ENCODE measurements around the gene RNF225.
"Not testable (repeated sequence)": the region's sequence is repeated elsewhere in the genome, so short reads cannot be mapped to it uniquely, and the experiment has no call there.

The RNF225 gene

DNA sequence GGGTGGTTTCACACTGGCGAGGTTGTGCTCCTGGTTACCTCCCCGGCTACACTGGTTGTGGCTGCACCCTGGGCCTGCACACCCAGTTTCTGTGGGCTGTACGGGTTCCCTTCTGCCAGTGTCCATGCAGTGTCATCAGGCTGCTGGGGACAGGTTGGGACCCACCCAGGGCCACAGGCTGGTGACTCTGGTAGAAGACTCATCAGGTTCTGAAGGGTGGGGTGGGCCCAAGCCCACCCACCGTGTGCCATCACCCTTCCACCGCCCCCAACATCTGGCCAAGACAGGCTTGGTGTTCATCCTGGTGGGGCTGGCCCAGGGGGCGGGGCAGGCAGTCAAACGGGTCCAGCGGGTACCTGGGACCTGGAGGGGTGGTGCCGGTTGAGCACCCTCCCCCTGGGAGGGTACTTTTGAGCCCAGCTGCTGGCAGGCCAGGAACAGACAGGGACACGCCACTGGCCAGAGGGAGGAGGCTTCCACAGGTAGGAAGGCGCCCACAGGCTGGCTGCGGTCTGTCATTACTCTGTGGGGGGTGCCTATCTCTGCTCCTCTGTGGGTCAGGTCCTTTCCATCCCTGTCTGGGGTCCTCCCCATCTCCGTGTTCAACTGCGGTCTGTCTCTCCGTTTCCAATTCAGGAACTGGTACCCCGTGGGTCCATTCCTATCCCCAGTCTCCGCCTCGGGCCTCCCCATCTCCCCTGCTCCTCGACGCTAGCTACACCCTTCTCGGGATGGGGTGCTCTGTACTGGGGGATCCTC is at the start of gene RNF225:
Gene RNF225, plus strand, starts transcription at position 437 of the 759 bp plus-strand sequence. CDS start 434 bp downstream, outside the sequence.
- no peak for DNase-seq

DNA sequence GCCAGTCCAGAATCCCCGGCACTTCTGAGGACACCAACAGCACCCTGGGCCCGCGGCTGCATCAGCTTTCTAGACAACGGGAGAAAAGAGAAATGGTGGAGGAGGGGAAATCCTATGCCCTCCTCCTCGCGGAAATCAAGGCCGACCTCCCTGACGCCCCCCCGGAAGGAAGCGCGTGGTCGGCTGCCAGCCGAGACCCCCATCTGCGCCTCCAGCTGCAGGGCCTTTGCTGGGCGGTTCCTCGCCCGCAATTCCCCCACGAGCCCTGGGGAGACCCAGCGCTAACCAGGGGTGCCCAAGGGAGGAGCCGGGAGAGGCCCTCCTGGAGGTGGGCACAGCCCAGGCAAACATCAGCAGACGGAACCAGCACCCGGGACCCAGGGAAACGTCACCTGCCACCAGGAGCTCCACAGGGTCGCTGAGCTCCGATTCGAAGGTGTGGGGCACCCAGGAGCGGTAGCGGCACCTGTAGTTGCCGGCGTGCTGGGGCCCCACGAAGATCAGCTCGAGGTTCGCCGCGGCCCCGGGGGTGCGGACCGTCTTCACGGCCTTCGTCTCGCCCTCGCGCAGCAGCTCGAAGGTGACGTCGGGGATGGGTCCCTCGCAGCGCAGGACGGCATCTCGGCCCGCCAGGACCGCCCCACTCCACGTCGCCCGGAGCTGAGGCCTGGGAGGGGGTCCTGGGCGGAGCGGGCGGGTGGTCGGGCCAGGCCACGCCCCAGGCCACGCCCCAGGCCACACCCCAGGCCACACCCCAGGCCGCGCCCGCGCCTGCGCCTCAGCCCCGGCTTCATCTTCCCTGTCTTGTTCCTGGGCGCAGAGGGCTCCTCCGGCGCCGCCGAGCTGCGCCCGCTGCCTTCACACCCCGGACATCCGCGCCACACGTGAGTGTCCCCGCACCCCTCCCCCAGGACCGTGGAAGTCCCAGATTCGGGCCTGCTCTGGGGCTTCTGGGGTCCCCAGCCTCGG is 48.2 kb upstream of the RNF225 start:
- peak; percentile 53 for DNase-seq

DNA sequence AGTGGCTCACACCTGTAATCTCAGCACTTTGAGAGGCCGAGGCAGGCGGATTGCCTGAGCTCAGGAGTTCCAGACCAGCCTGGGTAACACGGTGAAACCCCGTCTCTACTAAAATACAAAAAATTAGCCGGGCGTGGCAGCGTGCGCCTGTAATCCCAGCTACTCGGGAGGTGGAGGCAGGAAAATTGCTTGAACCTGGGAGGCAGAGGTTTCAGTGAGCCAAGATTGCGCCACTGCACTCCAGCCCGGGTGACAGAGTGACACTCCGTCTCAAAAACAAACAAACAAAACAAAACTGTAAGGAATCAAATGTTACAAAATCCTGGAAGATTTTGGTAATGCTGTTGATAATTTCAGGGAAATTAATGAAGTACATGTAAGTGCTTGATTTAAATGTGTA is 47.4 kb upstream of the RNF225 start:
- DNase-seq: not testable (repeated sequence)

DNA sequence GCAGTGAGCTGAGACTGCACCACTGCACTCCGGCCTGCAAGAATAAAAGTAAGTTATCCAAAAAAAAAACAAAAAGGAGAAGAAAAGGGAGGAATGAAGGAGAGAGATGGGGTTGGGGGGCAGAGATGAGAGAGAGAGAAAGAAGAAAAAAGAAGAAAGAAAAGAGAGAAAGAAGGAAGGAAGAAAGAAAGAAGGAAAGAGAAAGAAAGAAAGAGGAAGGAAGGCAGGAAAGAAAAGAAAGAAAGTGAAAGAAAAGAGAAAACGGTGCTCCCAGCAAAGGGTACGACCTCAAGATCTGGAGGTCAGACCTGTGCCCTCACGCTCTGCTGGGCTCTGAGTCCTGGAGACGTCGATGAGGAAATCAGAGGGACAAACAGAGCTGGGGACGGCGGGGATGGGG is 45.9 kb upstream of the RNF225 start:
- no peak for DNase-seq

DNA sequence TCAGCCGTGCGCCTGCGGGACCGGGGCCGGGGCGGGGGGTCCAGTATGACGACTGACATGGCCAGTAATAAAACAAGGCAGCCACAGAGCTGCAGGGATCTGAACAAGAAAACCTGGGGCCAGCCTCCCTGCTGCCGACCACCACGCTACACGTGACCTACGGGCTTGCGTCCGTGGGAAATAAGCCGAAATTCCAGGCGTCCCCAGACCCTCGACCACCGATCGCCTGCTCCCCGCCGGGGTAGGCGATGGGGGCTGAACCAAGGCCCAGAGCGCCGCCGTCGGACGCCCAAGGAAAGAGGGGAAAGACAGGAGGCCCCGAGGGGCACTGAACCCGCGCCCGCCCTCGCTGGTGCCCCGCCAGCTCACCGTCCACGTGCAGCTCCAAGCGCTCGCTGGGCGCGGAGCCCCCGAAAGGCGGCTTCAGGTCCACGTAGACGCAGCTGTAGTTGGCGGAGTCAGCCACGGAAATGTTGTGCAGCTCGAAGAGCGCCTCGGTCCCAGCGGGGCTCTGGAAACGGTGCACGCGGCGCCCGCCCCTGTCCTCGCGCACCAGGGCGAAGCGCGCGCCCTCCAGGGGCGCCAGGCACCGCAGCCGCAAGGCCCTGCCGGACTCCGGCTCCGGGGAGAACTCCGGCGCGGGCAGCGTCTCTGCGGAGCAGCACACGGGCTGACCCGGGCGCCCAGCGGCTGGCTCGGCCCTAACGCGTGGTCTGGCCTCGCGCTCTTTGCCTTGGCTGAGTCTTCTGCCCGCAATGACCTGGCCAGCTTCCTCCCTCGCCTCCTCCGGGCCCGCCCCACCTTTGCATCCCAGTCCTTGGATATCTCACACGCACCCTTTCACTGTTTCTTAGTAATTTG is 45.2 kb upstream of the RNF225 start:
- DNase-seq: no peak

DNA sequence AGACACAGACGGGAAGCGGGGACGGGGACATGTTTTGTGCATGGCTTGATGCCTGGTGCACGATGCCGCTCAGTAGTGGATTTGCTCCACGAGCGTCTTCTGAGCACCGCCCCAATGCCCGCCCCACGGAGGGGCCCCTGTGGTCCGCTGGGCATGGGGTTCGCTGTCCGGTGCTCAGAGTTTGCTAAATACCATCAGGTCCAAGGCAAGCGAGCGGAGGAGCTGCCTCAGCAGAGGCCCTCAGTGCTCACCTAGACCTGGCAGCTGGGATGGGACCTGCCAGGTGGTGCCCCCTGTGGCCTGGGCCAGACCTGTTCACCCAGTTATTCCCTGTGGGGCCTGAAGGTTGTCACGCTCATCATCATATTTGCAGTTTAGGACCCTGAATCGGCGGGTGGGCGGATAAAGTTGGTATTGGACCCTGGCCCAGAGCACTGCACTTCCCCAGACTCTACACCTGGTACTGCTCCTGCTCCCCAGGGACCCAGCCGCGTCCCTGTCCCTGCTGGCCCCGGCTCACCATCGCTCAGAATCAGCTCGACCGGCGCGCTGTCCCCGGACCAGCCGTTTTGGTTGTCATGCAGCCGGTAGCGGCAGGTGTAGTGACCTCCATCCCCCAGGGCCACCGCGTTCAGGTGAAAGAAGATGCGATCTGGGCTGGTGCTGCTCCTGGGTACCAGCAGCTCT is 44.4 kb upstream of the RNF225 start:
- no peak for DNase-seq

DNA sequence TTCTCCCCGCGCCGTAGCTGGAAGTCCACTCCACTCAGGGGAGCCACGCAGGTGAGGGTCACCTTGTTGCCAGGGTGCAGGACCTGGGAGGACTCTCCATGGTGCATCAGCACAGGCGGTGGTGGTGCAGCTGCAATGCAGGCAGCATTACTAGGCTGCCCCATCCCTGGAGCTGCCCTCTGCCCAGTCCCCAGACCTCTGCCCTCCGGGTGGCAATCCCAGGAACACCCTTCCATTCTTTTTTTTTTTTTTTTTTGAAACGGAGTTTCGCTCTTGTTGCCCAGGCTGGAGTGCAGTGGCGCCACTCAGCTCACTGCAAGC is 43.9 kb upstream of the RNF225 start:
- no peak for DNase-seq

DNA sequence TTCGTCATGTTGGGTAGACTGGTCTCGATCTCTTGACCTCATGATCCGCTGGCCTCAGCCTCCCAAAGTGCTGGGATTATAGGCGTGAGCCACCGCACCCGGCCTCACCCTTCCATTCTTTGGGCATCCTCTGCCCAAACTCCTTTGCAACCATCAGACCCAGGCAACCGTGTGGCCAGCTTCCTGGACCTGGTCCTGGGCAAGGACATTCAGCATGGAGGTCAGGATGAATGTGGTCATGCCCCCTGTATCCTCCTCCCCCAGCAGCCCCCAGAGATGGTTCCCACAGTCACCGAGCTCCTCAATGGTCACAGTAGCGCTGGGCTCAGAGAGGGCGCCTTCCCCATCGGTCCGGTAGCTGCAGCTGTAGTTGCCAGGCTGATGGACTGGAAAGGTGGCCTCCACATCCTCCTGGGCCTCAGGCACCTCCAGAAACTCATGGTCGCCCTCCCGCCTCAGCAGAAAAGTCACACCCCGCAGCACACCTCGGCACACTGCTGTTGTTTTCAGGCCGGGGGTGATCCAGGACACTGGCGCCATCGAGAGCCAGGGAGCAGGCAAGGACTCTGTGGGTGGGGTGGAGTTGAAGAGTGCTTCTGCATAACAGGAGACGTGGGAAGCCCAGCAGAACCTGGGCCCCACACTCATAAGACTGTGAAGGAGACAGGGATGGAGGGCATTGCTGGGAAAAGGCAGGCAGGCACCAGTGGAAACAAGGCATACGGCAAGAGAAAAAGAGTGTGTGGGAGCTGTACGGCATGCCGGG is 43.3 kb upstream of the RNF225 start:
- DNase-seq: no peak

DNA sequence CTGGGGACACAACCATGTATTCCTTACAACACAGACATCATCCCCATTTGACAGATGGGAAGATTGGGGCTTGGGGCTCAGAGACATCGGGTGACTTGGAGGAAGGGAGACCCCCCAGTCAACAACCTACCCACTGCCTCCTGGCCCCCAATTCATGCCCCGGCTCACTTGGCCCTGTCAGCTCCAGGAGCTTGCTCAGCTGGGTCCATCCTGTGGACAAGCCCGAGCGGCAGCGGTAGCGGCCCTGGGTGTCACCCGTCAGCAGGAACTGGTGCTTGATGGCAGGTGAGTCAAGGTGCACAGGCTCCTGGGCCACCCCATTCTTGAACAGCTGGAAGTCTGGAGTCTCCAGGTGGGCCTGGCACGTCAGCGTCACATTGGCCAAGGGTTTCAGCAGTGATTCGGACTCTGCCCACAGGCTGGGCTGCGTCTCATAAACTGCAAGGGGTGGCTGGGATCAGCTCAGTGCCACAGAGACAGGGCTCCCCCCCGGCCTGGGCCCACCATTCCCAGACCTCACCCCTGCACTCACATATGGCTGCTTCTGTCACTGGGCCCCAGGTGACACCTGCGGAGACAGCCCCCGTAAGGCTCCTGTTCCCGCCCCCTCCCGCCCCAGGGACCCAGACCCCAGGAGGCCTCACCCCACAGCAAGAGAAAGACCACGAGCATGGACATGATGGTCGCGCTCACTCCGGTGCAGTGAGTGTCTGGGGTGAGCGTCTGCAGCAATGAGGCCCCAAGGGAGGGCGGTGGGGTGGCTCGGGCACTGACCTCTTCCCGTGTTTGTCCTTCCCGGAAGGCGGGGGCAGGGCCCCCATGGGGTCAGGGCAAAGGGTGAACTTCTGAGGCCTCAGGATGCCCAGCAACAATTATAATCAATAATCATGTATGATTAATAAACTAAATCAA is 42.4 kb upstream of the RNF225 start, which contains the start of gene A1BG:
Gene A1BG, minus strand, starts transcription at position 733 of the 912 bp plus-strand sequence. Its CDS starts 55 bp downstream, at position 678.
- DNase-seq: no peak

DNA sequence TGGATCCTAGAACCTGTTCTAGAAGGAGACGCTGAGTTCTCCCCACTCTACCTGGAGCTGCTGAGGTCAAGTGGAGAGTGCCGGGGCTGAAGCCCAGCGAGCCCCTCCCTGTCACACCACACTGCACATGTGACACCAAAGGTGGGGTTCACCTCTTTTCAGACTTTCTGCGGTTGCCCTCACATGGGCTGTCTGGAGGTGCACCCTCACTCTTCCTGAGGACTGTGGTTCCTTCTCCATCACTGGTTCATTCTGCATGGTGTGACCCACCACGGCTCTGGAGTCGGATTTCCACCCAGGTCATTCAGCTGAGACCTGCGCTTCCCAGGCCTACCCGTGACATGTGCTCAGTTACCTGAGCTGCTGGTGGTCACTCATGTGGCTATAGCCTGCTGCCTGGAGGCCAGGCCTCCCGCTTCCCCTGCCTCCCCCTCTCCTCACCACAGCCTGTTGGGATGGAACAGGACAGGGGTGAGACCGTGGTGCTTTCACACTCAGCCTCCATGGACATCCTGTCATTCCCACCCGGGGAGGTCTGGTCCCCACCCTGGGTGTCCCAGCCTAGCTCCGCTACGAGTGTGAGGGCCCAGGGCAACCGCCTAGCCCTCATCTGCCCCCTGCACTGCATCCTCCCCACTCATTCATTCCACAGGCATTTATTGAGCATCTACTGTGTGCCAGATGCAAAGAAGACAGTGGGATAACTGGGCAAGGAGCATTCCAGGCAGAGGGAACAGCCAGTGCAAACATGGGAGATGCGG is 41.6 kb upstream of the RNF225 start:
- DNase-seq: no peak

DNA sequence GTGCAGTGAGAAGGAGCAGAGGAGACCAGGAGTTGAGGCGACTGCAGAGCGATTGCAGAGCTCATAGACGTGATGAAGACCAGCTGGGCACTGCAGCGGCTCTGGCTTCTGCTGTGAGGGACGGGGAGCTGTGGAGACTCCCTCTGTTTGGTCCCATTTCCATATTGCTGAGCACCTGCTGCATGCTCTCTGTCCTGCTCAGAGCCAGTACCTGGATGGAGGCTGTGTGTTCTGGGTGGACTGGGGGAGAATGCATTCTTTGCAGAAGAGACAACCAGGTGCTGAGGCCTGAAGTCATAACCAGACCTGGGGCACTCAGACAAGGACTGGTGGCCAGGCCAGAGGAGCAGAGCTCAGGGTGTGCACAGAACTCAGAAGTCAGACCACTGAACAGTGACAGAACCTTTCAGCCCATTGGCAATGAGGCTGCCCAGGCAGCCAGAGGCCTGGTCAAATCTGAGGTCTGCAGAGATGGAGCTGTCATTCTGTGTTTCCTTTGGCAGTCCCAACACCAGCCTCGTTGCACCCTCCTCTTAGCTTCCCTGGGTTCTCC is 40.9 kb upstream of the RNF225 start:
- no peak for DNase-seq

DNA sequence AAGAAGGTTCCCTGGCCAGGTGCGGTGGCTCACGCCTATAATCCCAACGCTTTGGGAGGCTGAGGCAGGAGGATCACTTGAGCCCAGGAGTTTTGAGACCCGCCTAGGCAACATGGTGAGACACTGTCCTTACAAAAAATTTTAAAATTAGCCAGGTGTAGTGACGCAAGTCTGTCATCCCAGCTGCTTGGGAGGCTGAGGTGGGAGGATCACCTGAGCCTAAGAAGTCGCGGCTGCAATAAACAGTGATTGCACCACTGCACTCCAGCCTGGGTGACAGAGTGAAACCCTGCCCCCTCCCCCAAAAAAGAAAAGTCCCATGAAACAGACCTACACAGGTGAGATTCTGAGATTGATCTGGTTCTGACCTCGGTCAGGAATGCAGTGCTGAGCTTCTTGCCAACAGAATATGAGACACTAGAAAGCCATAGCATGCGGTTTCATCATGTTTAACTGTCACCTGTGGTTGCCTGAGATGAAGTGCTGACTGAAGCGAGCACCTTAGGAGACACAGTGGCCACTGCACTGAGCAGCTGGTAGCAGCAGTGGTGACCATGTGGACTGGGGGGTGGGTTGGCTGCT is 40.1 kb upstream of the RNF225 start:
- no peak for DNase-seq

DNA sequence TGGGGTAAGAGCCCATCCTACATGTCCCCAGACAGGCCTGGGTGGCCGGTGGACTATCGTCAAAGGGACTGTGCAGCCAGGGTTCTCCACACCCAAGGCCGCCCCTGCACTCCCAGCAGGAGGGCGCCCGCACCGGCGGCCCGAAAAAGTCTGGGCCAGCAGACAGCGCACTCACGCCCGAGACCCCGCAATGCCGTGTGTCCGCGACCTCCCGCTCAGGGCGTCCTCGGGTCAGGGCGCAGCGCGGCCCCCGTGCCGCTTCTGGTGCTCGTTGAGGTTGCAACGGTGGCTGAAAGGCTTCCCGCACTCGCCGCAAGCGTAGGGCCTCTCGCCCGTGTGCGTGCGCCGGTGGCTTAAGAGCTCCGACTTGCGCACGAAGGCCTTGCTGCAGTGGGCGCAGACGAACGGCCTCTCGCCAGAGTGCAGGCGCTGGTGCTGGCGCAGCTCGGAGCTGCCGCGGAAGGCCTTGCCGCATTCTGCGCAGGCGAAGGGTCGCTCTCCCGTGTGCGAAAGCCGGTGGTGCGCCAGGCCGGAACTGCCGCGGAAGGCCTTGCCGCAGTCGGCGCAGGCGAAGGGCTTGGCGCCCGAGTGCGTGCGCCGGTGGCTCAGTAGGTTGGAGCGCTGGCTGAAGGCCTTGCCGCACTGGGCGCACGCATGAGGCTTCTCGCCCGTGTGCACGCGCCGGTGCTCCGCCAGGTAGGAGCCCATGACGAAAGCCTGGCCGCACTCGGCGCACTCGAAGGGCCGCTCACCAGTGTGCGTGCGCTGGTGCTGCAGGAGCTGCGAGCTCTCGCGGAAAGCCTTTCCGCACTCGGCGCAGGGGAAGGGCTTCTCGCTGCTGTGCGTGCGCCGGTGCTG is 39.3 kb upstream of the RNF225 start:
- DNase-seq: peak; percentile 53

DNA sequence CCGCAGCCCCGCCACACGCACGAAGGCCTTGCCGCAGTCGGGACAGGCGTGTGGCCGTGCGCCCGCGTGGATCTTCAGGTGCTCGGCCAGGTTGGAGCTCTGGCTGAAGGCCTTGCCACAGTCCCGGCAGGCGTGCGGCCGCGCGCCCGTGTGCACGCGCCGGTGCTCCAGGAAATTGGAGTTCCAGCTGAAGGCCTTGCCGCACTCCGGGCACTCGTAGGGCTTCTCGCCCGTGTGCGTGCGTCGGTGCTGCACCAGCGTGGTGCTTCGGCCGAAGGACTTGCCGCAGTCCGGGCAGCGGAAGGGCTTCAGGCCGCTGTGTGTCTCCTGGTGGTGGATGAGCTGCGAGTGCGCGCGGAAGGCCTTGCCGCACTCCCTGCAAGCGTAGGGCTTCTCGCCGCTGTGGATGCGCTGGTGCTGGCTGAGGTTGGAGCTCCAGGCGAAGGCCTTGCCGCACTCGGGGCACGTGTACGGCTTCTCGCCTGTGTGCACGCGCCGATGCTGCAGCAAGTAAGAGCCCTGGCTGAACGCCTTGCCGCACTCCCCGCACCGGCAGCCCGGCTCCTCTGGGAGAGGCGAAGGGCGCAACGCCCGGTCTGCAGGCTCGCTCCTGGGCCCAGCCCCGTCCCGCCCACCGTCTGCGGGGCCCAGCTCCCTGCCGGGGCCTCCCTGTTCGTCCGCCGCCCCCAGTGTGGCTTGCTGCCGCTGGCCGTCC is 38.5 kb upstream of the RNF225 start:
- DNase-seq: no peak

DNA sequence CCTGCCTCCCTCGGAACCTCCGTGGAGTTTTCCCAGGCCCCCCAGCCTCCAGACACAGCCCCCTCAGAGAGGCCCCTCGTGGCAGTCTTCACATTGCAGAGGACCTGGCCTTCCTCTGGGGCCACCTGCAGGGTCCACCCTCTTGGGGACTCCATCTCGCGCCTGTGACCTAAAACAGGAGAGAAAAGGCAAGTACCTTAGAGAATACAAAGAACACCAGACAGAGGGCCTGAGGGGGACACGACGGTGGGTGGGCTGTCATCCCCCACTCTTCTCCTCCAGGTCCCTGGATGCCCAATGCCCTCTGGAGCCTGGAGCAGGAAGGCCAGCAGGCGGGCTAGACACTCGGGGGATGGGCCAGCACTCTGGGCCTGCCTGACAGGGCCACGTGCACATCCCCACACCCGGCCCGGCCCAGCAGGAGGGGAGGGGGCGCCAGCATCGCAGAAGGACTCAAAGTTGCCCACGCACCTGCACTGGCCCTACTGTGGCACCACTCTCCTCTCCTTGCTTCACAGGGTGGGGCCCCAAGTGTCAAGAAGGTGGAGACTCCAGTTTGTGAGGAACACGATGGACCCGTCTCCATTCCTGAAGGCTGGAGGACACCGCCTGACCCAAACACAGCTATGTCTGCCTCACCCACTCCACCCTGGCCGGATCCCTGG is 37.8 kb upstream of the RNF225 start:
- DNase-seq: no peak

DNA sequence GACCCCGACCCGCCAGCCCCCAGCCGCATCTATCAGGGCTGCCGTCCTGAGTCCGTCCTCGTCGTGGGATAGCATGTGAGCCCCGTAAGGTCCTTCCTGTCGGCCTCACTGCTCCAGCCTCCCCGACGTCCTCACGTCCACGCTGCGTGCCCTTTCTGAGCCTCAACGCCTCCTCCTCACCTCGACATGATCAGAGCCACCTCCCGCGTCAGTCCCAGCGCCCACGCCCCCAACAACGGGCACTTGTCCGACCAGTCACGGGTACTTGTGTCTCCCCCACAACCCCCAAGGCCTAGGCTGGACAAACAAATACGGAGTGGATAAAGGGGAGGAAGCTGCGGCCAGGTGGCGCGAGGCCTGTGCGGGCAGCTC is 33.6 kb upstream of the RNF225 start:
- DNase-seq: peak; percentile 55

Measured in activated naive CD4-positive, alpha-beta T cell treated with anti-CD3 and anti-CD28 coated beads, Interleukin-2, amount 50 U/mL, for 16 hours (primary cell).